GM23338 (cell line): ENCODE measurements around the gene CXorf65. TPM values are rescaled to one million over a fixed set of nuclear protein-coding genes. Genes with fewer than 3 reads are reported as not detected.

Source experiments
- ATAC-seq: fragments of 200-7000 bp; cut with Tn5 transposase; 3 replicates; pipeline ENCODE4 v1.9.1; 2020
- DNase-seq: peaks from one replicate; pipeline ENCODE4 v3.0.0-alpha.2; 2015; ENCODE audit warnings: low spot score
- H2AFZ ChIP-seq: fragments of 200-600 bp; sonication (generic); 2 replicates; pipeline ENCODE4 v1.8.0; 2016; ENCODE audit warnings: antibody characterized with exemption, mild to moderate bottlenecking, moderate library complexity
- H3F3A ChIP-seq: fragments of 200-600 bp; sonication (generic); replicated peaks from 2 replicates; pipeline ENCODE4 v1.8.0; 2017; ENCODE audit warnings: antibody characterized with exemption, mixed run types, low read depth
- H3K27ac ChIP-seq: fragments of 200-600 bp; sonication (generic); 2 replicates; pipeline ENCODE4 v1.6.1; 2016; ENCODE audit warnings: low read depth
- H3K27me3 ChIP-seq: fragments of 200-600 bp; sonication (generic); 2 replicates; pipeline ENCODE4 v1.8.0; 2016; ENCODE audit warnings: mild to moderate bottlenecking, mixed run types, moderate library complexity; ENCODE audit not compliant: insufficient read depth
- H3K36me3 ChIP-seq: fragments of 200-600 bp; sonication (generic); 2 replicates; pipeline ENCODE4 v1.8.0; 2016; ENCODE audit warnings: mild to moderate bottlenecking; ENCODE audit not compliant: insufficient read depth
- H3K4me1 ChIP-seq: fragments of 200-600 bp; sonication (generic); 2 replicates; pipeline ENCODE4 v1.8.0; 2016; ENCODE audit warnings: mild to moderate bottlenecking, moderate library complexity; ENCODE audit not compliant: insufficient read depth
- H3K4me2 ChIP-seq: fragments of 200-600 bp; sonication (generic); 2 replicates; pipeline ENCODE4 v1.7.1; 2017; ENCODE audit warnings: mixed run types
- H3K4me3 ChIP-seq: fragments of 200-600 bp; sonication (generic); 2 replicates; pipeline ENCODE4 v1.6.1; 2016; ENCODE audit warnings: mixed run types
- H3K79me2 ChIP-seq: fragments of 200-600 bp; sonication (generic); replicated peaks from 2 replicates; pipeline ENCODE4 v1.8.0; 2017; ENCODE audit warnings: mild to moderate bottlenecking; ENCODE audit not compliant: insufficient read depth
- H3K9me2 ChIP-seq: fragments of 200-600 bp; sonication (generic); 2 replicates; pipeline ENCODE4 v1.8.0; 2017; ENCODE audit not compliant: insufficient read depth
- H4K20me1 ChIP-seq: fragments of 200-600 bp; sonication (generic); replicated peaks from 2 replicates; pipeline ENCODE4 v1.8.0; 2017; ENCODE audit warnings: mild to moderate bottlenecking; ENCODE audit not compliant: insufficient read depth
- H3K27ac Mint-ChIP-seq: 2 replicates; pipeline ENCODE4 v1.8.0; 2020; ENCODE audit warnings: inconsistent platforms, mild to moderate bottlenecking, moderate library complexity, mixed read lengths
- H3K27me3 Mint-ChIP-seq: 3 replicates; pipeline ENCODE4 v1.8.0; 2022; ENCODE audit warnings: low read depth, mild to moderate bottlenecking, moderate library complexity, mixed read lengths, inconsistent platforms; ENCODE audit not compliant: insufficient read depth, poor library complexity
- H3K36me3 Mint-ChIP-seq: 3 replicates; pipeline ENCODE4 v1.8.0; 2021; ENCODE audit warnings: low read depth, mild to moderate bottlenecking, inconsistent platforms, moderate library complexity, mixed read lengths
- H3K4me1 Mint-ChIP-seq: 3 replicates; pipeline ENCODE4 v1.8.0; 2020; ENCODE audit warnings: mild to moderate bottlenecking, inconsistent platforms, mixed read lengths
- H3K4me3 Mint-ChIP-seq: 3 replicates; pipeline ENCODE4 v1.8.0; 2021; ENCODE audit warnings: moderate library complexity, mild to moderate bottlenecking, inconsistent platforms, mixed read lengths
- H3K9me3 Mint-ChIP-seq: 3 replicates; pipeline ENCODE4 v1.8.0; 2020; ENCODE audit warnings: moderate library complexity, mild to moderate bottlenecking, inconsistent platforms, mixed read lengths
- CREB1 ChIP-seq: fragments of 250-450 bp; sonication (Bioruptor Pico); IDR thresholded peaks from 2 replicates; pipeline ENCODE4 v1.5.0; 2020; ENCODE audit warnings: low read depth, mild to moderate bottlenecking, moderate library complexity
- EZH2 ChIP-seq: fragments of 200-600 bp; sonication (generic); IDR thresholded peaks from one replicate; pipeline ENCODE4 v1.8.0; 2017; ENCODE audit warnings: antibody characterized with exemption, mild to moderate bottlenecking, low read depth; ENCODE audit not compliant: unreplicated experiment
- EZH2phosphoT487 ChIP-seq: fragments of 200-600 bp; sonication (generic); IDR thresholded peaks from one replicate; pipeline ENCODE4 v1.8.1; 2018; ENCODE audit warnings: antibody characterized with exemption; ENCODE audit not compliant: unreplicated experiment
- JUNB ChIP-seq: IDR thresholded peaks from one replicate; pipeline ENCODE4 v1.6.1; 2016; ENCODE audit warnings: antibody characterized with exemption; ENCODE audit not compliant: unreplicated experiment
- NANOG ChIP-seq: IDR thresholded peaks from 2 replicates; pipeline ENCODE4 v1.6.1; 2016; ENCODE audit warnings: antibody characterized with exemption, borderline replicate concordance
- POLR2AphosphoS5 ChIP-seq: IDR thresholded peaks from 2 replicates; pipeline ENCODE4 v1.6.1; 2016; ENCODE audit warnings: antibody characterized with exemption, low read depth
- STAT1 ChIP-seq: IDR thresholded peaks from one replicate; pipeline ENCODE4 v1.6.1; 2016; ENCODE audit warnings: antibody characterized with exemption; ENCODE audit not compliant: unreplicated experiment
- ZNF114 ChIP-seq: fragments of 250-450 bp; sonication (Bioruptor Pico); IDR thresholded peaks from 2 replicates; pipeline ENCODE4 v1.5.0; 2020; ENCODE audit warnings: mild to moderate bottlenecking, moderate library complexity
- ZNF331 ChIP-seq: fragments of 250-450 bp; sonication (Bioruptor Pico); IDR thresholded peaks from 2 replicates; pipeline ENCODE4 v1.5.0; 2020; ENCODE audit warnings: low read depth, mild to moderate bottlenecking, moderate library complexity
- polyA plus RNA-seq: library from polyadenylated mRNA; unstranded; fragments of >200 nt; fragmentation: Nextera tagmentation; extraction: Ambion mirVana; gene quantifications from 2 replicates; pipeline ENCODE4 v1.2.1, GENCODE V29; 2016
- total RNA-seq: library from RNA; depleted of rRNA; stranded (reverse); fragments of >200 nt; shearing (Covaris generic); gene quantifications from 2 replicates; pipeline ENCODE4 v1.2.3, GENCODE V29; 2014
- TF ChIP-seq, protein P1 (sequence below), 2 experiments: fragments of 200-600 bp in 1 of 2; sonication (generic) in 1 of 2; conservative IDR thresholded peaks; 2 replicates each; pipeline versions ENCODE4 v1.5.1 to v1.6.1; 2016 to 2017; ENCODE audit warnings: antibody characterized with exemption in 2 of 2, low read depth in 2 of 2, mild to moderate bottlenecking in 2 of 2, moderate library complexity in 1 of 2
- TF ChIP-seq, protein P2 (sequence below): IDR thresholded peaks from one replicate; pipeline ENCODE4 v1.6.1; 2018; ENCODE audit warnings: antibody characterized with exemption; ENCODE audit not compliant: unreplicated experiment
- TF ChIP-seq, protein P3 (sequence below): IDR thresholded peaks from 2 replicates; pipeline ENCODE4 v1.6.1; 2016; ENCODE audit warnings: antibody characterized with exemption

CXorf65 gene
- total and polyA plus RNA-seq, 2 experiments from 2014 or later: 0.79 TPM; not detected in 1

DNA sequence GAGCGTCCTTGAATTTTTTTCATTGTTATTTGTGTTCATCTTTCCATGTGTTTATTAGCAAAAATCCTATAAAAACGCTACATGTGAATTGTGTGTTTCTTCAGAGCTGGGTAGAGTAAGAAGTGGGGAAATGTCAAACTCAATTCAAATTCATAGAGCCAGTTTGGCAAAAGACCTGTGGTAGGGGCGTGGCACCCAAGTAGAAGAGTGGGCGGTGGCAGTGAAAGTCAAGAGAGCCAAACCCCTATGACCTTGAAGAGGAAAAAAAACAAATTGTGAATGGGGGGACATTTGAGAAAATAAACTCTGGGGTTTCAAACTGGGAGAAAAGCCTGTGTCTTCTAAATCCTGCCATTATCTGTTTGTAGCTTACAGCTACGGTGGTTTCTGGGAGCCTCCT is 15.3 kb downstream of the CXorf65 start (continued):
- TF ChIP-seq, protein P1, sequence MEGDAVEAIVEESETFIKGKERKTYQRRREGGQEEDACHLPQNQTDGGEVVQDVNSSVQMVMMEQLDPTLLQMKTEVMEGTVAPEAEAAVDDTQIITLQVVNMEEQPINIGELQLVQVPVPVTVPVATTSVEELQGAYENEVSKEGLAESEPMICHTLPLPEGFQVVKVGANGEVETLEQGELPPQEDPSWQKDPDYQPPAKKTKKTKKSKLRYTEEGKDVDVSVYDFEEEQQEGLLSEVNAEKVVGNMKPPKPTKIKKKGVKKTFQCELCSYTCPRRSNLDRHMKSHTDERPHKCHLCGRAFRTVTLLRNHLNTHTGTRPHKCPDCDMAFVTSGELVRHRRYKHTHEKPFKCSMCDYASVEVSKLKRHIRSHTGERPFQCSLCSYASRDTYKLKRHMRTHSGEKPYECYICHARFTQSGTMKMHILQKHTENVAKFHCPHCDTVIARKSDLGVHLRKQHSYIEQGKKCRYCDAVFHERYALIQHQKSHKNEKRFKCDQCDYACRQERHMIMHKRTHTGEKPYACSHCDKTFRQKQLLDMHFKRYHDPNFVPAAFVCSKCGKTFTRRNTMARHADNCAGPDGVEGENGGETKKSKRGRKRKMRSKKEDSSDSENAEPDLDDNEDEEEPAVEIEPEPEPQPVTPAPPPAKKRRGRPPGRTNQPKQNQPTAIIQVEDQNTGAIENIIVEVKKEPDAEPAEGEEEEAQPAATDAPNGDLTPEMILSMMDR (conservative IDR thresholded peaks at IDR 0.05; ENCODE audit: low read depth in 2 of 2): no peak
- TF ChIP-seq, protein P2, sequence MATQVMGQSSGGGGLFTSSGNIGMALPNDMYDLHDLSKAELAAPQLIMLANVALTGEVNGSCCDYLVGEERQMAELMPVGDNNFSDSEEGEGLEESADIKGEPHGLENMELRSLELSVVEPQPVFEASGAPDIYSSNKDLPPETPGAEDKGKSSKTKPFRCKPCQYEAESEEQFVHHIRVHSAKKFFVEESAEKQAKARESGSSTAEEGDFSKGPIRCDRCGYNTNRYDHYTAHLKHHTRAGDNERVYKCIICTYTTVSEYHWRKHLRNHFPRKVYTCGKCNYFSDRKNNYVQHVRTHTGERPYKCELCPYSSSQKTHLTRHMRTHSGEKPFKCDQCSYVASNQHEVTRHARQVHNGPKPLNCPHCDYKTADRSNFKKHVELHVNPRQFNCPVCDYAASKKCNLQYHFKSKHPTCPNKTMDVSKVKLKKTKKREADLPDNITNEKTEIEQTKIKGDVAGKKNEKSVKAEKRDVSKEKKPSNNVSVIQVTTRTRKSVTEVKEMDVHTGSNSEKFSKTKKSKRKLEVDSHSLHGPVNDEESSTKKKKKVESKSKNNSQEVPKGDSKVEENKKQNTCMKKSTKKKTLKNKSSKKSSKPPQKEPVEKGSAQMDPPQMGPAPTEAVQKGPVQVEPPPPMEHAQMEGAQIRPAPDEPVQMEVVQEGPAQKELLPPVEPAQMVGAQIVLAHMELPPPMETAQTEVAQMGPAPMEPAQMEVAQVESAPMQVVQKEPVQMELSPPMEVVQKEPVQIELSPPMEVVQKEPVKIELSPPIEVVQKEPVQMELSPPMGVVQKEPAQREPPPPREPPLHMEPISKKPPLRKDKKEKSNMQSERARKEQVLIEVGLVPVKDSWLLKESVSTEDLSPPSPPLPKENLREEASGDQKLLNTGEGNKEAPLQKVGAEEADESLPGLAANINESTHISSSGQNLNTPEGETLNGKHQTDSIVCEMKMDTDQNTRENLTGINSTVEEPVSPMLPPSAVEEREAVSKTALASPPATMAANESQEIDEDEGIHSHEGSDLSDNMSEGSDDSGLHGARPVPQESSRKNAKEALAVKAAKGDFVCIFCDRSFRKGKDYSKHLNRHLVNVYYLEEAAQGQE: no peak
- TF ChIP-seq NANOG: no peak
- TF ChIP-seq, protein P3, sequence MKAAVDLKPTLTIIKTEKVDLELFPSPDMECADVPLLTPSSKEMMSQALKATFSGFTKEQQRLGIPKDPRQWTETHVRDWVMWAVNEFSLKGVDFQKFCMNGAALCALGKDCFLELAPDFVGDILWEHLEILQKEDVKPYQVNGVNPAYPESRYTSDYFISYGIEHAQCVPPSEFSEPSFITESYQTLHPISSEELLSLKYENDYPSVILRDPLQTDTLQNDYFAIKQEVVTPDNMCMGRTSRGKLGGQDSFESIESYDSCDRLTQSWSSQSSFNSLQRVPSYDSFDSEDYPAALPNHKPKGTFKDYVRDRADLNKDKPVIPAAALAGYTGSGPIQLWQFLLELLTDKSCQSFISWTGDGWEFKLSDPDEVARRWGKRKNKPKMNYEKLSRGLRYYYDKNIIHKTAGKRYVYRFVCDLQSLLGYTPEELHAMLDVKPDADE: no peak
- no peak for TF ChIP-seq ZNF114 (CRISPR knock-in tag)
- TF ChIP-seq EZH2: no peak
- no peak for TF ChIP-seq STAT1
- TF ChIP-seq CREB1 (CRISPR knock-in tag): no peak

DNA sequence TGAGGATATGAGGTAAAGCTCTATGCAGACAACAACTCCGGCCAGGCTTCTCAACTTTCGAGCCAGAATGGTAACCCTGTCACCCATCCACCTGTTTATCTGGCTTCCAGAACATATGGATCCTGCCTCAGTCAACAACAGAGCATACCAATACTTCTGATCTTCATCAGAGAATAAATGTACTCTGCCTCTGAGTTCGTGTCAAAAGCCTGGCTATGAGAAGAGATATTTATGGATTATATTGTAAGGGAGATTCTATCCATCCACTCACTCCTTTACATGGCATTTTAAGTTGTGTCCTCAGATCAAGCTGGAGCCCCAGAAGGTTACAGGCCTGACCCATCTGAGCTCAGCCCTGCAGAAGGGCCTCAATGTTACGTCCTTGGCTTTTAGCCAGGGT is 20.6 kb downstream of the CXorf65 start:
- Mint-ChIP-seq H3K4me1 (no peaks in the 10 kb centered on the region), H3K27me3 (no peaks in the 10 kb centered on the region), H3K4me3 (no peak overlapping the region), H3K9me3 (no peaks in the 10 kb centered on the region), H3K36me3 (no peaks in the 10 kb centered on the region), H3K27ac (no peak overlapping the region)
- Histone ChIP-seq H3K79me2 (no peaks in the 10 kb centered on the region), H3F3A (no peaks in the 10 kb centered on the region), H4K20me1 (no peaks in the 10 kb centered on the region), H3K4me1 (no peaks in the 10 kb centered on the region), H3K4me3 (no peak overlapping the region), H3K36me3 (no peaks in the 10 kb centered on the region), H3K27ac (no peak overlapping the region), H2AFZ (no peak overlapping the region), H3K9me2 (no peaks in the 10 kb centered on the region), H3K4me2 (no peak overlapping the region), H3K27me3 (no peaks in the 10 kb centered on the region)
- TF ChIP-seq CREB1 (CRISPR knock-in tag): no peak
- TF ChIP-seq STAT1: no peak
- TF ChIP-seq POLR2AphosphoS5: no peak
- no peak for TF ChIP-seq JUNB
- TF ChIP-seq, protein P3: no peak
- TF ChIP-seq, protein P1 (conservative IDR thresholded peaks at IDR 0.05; ENCODE audit: low read depth in 2 of 2): no peak
- no peak for TF ChIP-seq ZNF114 (CRISPR knock-in tag)
- TF ChIP-seq, protein P2: no peak
- TF ChIP-seq EZH2phosphoT487: no peak
- TF ChIP-seq EZH2: no peak
- no peak for TF ChIP-seq NANOG
- no peak for TF ChIP-seq ZNF331
- DNase-seq: no peak
- no peak for ATAC-seq
